Heart right ventricle (tissue), 16 donors: ENCODE measurements around the gene MRS2. TPM values are rescaled to one million over a fixed set of nuclear protein-coding genes. Genes with fewer than 3 reads are reported as not detected.

Experiments used
- ATAC-seq, 8 donors: fragments of 200-7000 bp; cut with Tn5 transposase; one replicate each; pipeline ENCODE4 v1.9.1; 2020; ENCODE audit warnings: mild to moderate bottlenecking in 8 of 8, moderate library complexity in 8 of 8, moderate number of reproducible peaks in 1 of 8
- DNase-seq, 2 donors: peaks; one replicate each; pipeline ENCODE4 v3.0.0-alpha.2; 2020
- H3K27ac ChIP-seq, 10 donors: fragments of 200-600 bp; sonication (generic) in 2 of 10; one replicate each; pipeline versions ENCODE4 v1.5.0 to v1.8.0; 2020 to 2022; ENCODE audit warnings: mild to moderate bottlenecking in 3 of 10
- H3K27me3 ChIP-seq, 7 donors: fragments of 200-600 bp; one replicate each; pipeline ENCODE4 v1.8.0; 2021 to 2022; ENCODE audit warnings: mild to moderate bottlenecking in 2 of 7
- H3K36me3 ChIP-seq, 9 donors: fragments of 200-600 bp; sonication (generic) in 1 of 9; one replicate each; pipeline versions ENCODE4 v1.5.0 to v1.8.0; 2020 to 2022; ENCODE audit warnings: mild to moderate bottlenecking in 2 of 9
- H3K4me1 ChIP-seq, 9 donors: fragments of 200-600 bp; sonication (generic) in 1 of 9; one replicate each; pipeline versions ENCODE4 v1.5.0 to v1.8.0; 2020 to 2022; ENCODE audit warnings: mild to moderate bottlenecking in 4 of 9
- H3K4me3 ChIP-seq, 10 donors: fragments of 200-600 bp; sonication (generic) in 2 of 10; one replicate each; pipeline versions ENCODE4 v1.5.0 to v1.8.0; 2020 to 2022; ENCODE audit warnings: mild to moderate bottlenecking in 7 of 10, moderate library complexity in 2 of 10
- H3K9me3 ChIP-seq, 11 donors: fragments of 200-600 bp in 10 of 11; sonication (generic) in 2 of 11; one replicate each; pipeline versions ENCODE4 v1.5.0 to v1.8.0; 2013 to 2022; ENCODE audit warnings: mild to moderate bottlenecking in 2 of 11, control low read depth in 1 of 11, moderate library complexity in 1 of 11
- CTCF ChIP-seq, 9 donors: fragments of 200-600 bp; sonication (generic) in 2 of 9; IDR thresholded peaks; one replicate each; pipeline versions ENCODE4 v1.5.0 to v1.8.0; 2021 to 2022; ENCODE audit warnings: antibody characterized with exemption in 9 of 9, mild to moderate bottlenecking in 5 of 9, moderate library complexity in 1 of 9
- WGBS, 2 donors: extraction: QIAGEN DNeasy Blood & Tissue Kit; methylation state at CpG; one replicate each; pipeline ENCODE4 v1.1.7; 2013; ENCODE audit warnings: inconsistent platforms in 1 of 2; 5-methylcytosine and 5-hydroxymethylcytosine counted together
- intact Hi-C, 10 donors: fragments of 100-400 bp; cut with DNase I; formaldehyde crosslinking; loops; one replicate each; pipeline versions ENCODE4 v1.11.1 to v1.14.2; 2022
- polyA plus RNA-seq, 2 donors: library from polyadenylated mRNA; stranded (reverse); fragments of 200-250 nt; gene quantifications; one replicate each; pipeline ENCODE4 v1.2.3, GENCODE V29; 2013
- total RNA-seq, 10 donors: library from RNA; stranded (reverse); fragmentation: NEBNext Ultra II Directional in 3 of 10; extraction: Animal tissue kit (Norgen Biotek cat#: 25700) in 3 of 10; gene quantifications; one replicate each; pipeline versions ENCODE4 v1.2.1 to v1.2.4, GENCODE V29; 2021 to 2023
- donor health status: Arrhythmogenic right ventricular cardiomyopathy.
- donor health status: ischemic (EF 13 %, LVEDD 7.1; RV severe dilation, severe dysfunction).
- donor health status: healthy with polysubstance abuse.
- donor health status: DM: no; HTN: yes; CAD: no.
- donor health status: DM: no; HTN: no; CAD: no.
- donor health status: ischemic (EF 25% LVEDD 6.9; RV normal size, moderate dysfunction).
- donor health status: ischemic (EF 25% LVEDD 5.7; RV mildly dilated, moderate dysfunction).
- donor health status: healthy.
- donor health status: DM: yes; HTN: yes; CAD: no.
- donor health status: Ischemic cardiomyopathy.
- donor health status: ischemic (EF 35%, LVEDD 5.7; RV mildly dilated, moderate dysfunction).
- donor health status: nonischemic (EF 11% LVEDD 7.7; RV severe dilation, severe dysfunction).
- donor health status: DM: yes; HTN: yes; CAD: no.
- donor health status: PGD.
- donor health status: ischemic (EF 29% LVEDD 5.4; RV normal size, mild dysfunction).
- donor health status: nonischemic (EF 23%, LVEDD 6.1; RV moderate dilation, normal function).

The MRS2 gene
- total and polyA plus RNA-seq, 12 donors, result 18.5 to 68.6 (median 48.5) TPM

- no peak for TF ChIP-seq CTCF (IDR thresholded peaks at IDR 0.05)
- no peak for DNase-seq
- Histone ChIP-seq H3K36me3 (peaks cover 0 to 47% (median 8%) of the 10 kb centered on the region in 9 donors), H3K9me3 (no peaks in the 10 kb centered on the region), H3K4me1 (no peaks in the 10 kb centered on the region), H3K4me3 (no peak overlapping the region), H3K27ac (no peak overlapping the region), H3K27me3 (no peaks in the 10 kb centered on the region)
- WGBS, 2 donors, result 79 to 81% methylated on average over 3 of the region's 3 CpGs
- intact Hi-C loops, result loop anchor here in 7 of 10 donors (5.0 to 10.0 kb wide), 5 partner anchors 85 to 335 kb away; no protein-coding TSS in a partner anchor
- ATAC-seq, result no peak
These were observed 27.4 kb downstream of the MRS2 start for GRCh38 chr6:24430086-24430485.

GRCh38 chr6:24431045-24431451, 28.3 kb downstream of the MRS2 start:
- TF ChIP-seq CTCF (IDR thresholded peaks at IDR 0.05), result peak; percentile 41 to 80 (median 71)
- Histone ChIP-seq H3K9me3 (no peaks in the 10 kb centered on the region), H3K36me3 (peaks cover 0 to 40% (median 7%) of the 10 kb centered on the region in 9 donors), H3K4me1 (no peaks in the 10 kb centered on the region), H3K27ac (no peak overlapping the region), H3K4me3 (no peak overlapping the region), H3K27me3 (no peaks in the 10 kb centered on the region)
- WGBS, 2 donors, result 73 to 76% methylated on average over 1 of the region's 1 CpG
- intact Hi-C loops, result loop anchor here in 7 of 10 donors (5.0 to 10.0 kb wide), 5 partner anchors 84 to 334 kb away; no protein-coding TSS in a partner anchor
- ATAC-seq (peak in 4 of 8 donors; percentile 56 to 63 (median 60)), DNase-seq (peak in 1 of 2 donors; percentile 9)

- TF ChIP-seq CTCF (IDR thresholded peaks at IDR 0.05), result no peak
- Histone ChIP-seq H3K36me3 (peaks cover 0 to 38% (median 0%) of the 10 kb centered on the region in 9 donors), H3K9me3 (no peaks in the 10 kb centered on the region), H3K4me1 (no peaks in the 10 kb centered on the region), H3K27ac (no peak overlapping the region), H3K4me3 (no peak overlapping the region), H3K27me3 (no peaks in the 10 kb centered on the region)
- 86 to 94% methylated on average over 9 of the region's 9 CpGs for WGBS, 2 donors
- intact Hi-C loops, result loop anchor here in 7 of 10 donors (5.0 to 10.0 kb wide), 5 partner anchors 82 to 332 kb away; no protein-coding TSS in a partner anchor
- DNase-seq, result no peak
- no peak for ATAC-seq
These were observed 29.9 kb downstream of the MRS2 start for GRCh38 chr6:24432611-24433010.

- Histone ChIP-seq H3K4me1 (no peaks in the 10 kb centered on the region), H3K4me3 (no peak overlapping the region), H3K27ac (no peak overlapping the region), H3K27me3 (no peaks in the 10 kb centered on the region), H3K36me3 (peaks cover 0 to 21% (median 0%) of the 10 kb centered on the region in 9 donors), H3K9me3 (no peaks in the 10 kb centered on the region)
- intact Hi-C loops, result loop anchor here in 6 of 10 donors (10.0 kb wide), 4 partner anchors 78 to 328 kb away; no protein-coding TSS in a partner anchor
- WGBS, 2 donors, result 89 to 95% methylated on average over 14 of the region's 14 CpGs
- no peak for TF ChIP-seq CTCF (IDR thresholded peaks at IDR 0.05)
- ATAC-seq (no peak), DNase-seq (no peak)
These were observed 34.2 kb downstream of the MRS2 start for GRCh38 chr6:24436979-24437378.
